ENCODE data around the gene PDE3B.

Gene PDE3B

DNA sequence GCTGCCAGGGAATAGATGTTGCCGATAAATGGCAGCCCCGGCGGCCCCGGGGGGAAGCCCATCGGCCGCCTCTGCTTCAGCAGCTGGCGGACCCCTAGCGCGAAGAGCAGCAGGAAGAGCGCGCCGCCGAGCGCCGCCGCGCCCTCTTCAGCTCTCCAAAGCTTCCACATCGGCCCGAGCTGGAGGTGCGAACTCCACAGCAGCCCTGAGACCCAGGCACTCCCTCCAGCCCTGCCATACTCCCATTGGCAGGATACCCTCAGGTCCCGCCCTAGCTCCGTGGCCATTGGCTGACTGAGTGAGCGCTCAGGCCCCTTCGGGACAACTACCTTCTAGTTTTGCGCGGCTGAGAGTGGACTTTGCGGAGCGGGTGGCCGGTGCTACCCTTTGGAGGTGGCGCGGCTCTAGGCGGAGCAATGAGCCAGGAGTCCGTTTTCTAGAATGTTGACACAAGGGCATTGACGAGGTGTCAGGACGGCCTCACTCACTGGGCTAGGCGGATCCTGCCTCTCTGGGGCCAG, 248.5 kb downstream of the PDE3B start, which contains the start of gene CYP2R1:
Gene CYP2R1, minus strand, starts transcription at position 196 of the 521 bp plus-strand sequence. Its CDS starts 26 bp downstream, at position 170.
- peak; percentile 97 to 98 for DNase-seq

DNA sequence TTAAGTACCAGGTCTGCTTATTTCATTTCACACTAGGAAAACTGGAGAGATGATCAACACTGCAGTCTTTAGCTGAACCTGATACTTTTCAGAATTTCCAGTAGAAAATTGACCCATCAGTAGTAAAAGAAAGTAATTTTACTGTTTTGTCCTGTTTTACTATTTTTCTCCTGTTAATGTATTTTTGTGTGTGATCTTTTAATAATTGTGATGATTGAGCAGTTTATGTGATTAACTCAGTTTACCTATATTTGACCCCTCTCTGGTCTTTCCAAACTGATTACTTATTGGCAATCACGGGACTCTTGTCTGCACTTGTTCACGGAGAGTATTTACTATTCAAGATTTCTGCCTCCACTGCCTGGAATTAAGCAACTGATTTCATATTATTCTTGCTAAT, 249.0 kb downstream of the PDE3B start:
- DNase-seq: no peak

DNA sequence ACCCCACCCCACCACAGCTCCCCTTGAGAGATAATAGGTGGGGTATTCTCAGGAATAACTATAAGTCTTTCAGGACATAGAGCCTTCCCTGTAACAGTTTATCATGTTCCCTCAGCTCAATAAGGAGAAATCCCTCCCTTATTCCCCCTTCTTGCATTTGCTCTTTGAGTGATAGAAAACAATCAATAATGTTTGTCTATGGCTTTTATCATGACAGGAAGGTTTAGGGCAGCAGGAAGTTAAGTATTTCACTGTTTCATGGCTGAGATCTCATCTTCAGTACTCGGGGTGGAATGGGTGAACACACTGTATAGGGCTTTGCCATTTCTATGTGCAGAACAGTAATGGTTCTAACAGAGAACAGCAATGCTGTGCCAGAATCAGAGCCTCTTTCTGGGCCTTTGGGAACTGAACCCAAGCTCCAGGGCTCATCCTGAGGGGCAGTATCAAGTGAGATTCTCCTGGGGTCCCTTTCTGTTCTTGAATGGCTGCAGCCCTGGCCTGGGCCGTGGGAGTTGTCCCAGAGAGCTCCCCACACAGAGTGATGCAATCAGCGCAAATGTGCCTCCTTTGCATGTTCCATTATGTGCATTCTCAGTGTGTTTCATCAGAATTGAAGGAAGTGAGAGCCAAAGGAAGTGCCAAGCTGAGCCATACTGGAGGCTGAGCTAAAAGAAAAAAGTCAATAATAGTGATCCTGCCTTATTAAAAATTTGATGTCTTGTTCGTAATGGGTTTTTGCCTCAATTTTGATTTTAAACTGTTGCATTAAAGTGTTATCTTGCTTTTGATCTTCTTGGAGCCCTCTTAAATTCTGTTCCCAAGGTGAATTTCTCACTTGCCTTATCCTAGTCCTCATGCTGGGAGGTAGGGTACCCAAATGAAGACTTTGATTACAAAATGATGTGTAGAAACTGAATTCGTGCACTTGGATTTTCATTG, 251.3 kb downstream of the PDE3B start:
- peak; percentile 75 to 78 for DNase-seq

DNA sequence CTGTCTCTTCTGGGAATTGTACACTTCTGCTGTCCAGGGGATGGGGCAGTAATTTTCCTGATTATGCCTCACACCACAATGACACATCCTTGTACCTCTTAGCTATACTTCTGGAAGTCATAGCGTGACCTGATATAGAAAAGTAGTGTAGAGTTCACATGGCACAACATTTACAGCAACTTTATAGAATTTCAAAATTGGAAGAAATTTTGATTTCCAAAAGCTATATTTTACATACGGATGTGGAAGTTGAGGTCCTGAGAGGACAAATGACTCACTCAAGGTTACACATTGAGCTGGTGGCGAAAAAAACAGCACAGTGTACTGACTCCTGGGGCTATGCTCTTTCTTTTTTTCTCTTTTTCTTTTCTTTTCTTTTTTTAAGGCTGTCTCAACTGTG, 254.8 kb downstream of the PDE3B start:
- no peak for DNase-seq

DNA sequence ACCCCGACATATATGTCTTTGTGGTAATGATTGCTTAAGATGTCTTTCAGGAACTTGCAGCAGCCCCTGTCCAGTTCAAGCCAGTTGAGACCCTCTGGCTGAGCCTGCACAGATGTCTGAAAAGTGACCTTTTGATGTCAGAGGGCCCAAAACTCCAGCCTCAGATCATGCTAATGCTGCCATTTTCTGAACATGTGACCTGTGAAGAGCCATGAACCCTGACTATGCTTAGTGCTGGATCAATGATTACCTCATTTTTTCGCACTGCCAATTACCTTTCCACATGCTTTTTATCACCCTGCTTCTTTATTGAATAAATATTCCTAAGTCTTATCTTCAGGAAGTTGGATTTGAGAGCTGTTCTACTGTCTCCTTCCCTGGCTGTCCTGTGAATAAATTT, 255.3 kb downstream of the PDE3B start:
- no peak for DNase-seq

DNA sequence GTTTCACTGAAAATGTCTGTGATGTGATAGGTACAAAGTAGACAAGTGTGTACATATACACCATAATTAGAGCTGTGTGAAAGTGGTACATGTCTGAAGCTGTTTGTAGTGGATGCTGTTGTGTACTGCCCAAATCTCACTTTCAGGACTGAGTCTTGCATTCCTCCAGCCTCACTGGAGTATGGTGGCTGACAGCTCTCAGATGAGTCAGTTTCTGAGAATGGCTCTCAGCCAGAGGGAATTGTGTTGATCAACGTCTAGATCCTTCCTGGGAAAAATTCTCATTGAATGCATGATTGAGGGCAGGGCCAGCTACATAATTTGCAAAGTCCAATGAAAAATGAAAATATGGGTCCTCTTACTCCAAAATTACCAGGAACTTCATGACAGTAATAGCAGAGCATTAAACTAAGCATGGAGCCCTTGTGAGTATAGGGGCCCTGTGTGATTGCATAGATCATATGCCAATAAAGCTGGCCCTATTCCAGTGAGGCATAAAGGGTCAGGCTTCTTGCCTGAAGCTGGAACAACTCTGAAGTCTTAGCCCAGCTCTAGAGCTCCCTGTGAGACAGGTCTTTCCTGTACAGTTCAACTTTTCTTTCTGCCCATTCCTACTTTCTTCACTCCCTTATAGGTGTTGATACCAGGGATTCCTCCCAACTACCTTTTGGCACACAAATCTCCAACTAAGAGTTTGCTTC, 259.2 kb downstream of the PDE3B start:
- no peak for DNase-seq

DNA sequence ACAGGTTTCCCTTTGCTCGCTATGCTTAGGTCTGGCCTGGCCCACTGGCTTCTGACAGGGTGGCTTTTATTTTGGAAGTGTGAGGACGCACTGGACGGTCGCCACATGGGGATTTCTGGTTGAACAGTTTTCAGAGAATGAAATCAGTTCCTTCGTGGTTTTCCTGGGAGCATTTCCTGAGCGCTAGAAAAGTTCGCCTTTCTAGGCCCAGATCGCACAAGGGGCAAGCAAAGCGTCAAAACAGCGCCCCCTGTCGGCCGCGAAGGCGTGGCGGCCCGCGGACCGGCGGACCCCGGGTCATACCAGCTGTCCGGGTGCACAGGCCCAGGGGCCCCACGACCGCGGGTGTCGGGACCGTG, 261.1 kb downstream of the PDE3B start:
- DNase-seq: peak; percentile 77 to 86

DNA sequence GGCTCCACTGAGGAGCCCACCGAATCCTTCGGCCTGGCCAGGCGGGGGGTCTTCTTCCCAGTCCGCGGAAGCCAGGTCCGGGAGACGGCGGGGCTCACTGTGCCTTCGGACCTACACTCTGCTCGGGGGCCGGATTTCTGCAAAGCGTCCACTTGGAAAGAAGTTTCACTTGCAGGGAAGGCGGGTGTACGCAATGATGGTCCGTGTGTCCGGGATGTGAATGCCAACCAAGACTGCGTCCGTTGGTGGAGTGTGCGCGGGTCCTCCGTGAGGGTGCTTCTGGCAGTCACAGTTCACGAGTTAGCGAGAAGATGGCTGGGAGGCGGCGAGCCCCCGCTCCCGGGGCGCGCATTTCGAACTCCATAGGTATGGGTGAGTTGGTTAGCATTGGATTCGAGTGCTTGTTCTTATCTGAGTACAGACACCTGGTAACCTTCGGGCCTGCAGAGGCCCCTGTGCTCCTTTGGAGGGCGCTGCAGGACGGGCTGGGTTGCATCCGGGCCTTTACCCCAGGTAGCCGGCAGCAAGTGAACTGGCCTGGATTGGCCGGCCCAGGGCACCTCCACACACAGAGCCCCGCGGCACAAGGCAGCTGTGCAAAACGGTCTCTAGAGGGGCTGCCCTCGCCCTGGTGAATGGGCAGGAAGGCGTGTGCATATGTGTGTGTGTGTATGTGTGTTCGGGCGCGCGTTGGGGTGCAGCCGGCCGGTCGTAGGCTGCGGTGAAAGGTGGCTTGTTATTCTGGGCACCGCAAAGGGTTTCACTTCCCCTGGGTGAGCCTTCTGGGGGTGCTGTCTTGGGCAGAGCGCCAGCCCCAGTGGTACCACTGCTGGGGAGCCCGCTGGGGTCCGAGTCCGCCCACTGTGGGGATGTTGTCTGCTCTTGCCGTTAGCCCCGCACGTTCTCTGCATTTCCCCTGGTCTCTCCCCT, 261.8 kb downstream of the PDE3B start:
- peak; percentile 64 to 70 for DNase-seq

DNA sequence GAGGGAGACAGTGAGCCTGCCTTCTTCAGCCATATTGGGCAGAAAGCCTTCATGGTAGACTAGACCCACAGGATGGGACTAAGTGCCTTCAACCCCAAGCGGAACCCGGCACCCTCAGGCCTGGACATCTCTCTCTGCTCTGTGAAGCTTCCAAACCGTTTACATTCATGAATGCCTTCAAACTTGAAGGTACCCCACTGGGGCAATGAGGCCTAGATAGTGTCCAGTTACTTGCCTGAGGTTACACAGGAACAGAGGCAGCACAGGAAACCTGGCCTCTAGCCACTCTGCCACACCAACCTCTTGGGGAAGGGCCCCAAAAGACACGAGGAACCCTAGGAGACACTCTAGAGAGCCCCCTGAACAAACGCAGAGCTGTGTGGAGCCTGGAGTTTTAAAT, 263.0 kb downstream of the PDE3B start:
- DNase-seq: no peak

DNA sequence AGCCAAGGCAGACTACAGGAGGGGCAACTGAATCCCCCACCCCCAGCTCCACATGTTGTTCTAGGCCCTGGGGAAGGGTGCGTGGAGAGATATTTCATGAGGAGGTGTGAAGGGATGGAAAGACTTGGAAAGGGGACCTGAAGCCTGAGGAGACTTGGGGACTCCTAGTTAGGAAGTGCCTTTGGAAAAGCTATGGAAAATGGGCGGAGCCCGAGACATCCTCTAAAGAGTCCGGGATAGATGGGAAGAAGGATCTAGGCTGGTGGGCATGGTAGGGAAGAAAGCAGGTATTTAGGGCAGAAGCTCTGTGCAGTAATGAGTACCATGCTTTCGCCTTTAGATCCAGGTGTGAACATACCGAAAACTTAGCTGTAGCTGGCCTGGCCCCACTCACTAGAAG, 263.4 kb downstream of the PDE3B start:
- DNase-seq: no peak

DNA sequence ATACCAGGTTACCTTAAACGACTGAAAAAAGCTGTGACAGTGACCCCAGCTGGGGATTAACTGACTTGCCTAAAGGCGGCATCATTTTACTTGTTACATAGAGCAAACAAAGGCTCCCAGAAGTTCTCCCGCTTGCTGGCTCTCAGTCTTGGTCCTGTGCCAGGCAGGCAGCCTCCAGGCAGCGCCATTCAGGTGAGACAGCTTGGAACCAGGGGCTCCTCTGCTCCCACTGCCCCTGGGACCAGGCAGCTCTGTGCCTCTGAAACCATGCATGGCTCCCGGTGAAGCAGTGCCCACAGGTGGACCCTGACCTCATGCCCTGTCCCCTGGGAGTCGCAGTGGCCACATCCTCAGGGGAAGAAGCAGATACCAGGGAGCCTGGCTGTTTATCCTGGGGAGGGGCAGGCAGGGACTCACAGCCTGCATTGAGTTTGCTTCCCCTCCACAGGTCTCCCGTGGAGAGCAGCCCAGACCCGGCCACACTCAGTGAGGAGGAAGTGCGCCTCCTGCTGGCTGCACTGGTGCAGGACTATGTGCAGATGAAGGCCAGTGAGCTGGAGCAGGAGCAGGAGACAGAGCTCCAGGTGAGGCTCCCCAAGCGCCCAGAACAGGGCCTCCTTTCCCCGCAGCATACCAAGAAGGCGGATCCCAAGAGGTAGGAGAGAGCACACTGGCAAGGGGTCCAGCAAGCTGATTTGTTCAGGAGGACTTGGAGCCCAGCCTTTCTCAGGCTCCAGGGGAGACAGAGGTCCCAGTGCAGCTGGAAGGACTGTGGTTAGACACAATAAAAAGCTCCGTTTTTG, 264.0 kb downstream of the PDE3B start:
- peak; percentile 29 to 43 for DNase-seq

DNA sequence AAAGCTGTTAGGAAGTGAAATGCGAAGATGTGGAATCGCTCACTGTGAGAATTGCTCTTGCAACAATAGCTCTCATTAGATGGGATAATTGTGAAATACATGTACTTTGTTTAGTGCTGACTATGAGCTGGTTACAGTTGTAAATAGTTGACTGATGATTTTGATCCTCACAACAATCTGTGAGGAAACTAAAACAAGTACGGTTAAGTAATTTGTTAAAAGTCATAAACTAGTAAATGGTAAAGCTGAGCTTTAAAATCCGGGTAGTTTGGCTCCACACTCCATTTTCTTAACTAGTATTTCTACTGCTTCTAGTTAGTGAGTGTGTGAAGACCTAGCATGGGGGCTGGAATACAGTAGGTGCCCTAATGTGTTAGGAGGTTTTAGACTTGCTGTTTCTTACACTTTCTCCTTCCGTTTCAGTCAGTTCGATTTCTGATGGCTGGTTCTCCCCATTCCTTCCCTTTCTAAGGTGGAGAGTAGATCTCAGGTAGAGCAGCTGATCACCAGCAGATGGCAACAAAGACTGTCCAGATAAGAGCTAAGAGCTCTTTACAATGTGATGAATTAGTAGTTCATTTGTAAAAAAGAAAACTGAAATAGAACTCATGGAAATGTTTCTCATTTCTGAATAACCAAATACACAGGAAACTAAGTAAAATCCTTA, 264.7 kb downstream of the PDE3B start:
- peak; percentile 70 to 78 for DNase-seq

DNA sequence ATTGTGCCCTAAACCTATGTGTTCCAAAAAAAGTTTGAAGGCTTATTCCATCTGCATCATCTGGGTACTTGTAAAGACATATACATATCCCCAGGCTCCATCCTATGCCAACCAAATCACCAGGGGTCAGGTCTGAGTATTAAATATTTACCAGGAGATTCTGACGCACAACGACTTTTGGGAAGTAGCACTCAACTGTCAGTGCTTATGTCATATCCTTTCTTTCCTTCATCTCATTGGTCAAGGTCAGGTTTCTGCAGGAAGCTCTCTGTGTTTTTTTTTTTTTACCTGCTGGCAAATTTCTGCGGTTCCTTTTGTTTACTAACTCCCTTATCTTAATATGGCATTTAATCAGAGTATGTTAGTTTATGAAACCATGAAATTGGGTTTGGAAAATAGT, 270.9 kb downstream of the PDE3B start:
- no peak for DNase-seq

DNA sequence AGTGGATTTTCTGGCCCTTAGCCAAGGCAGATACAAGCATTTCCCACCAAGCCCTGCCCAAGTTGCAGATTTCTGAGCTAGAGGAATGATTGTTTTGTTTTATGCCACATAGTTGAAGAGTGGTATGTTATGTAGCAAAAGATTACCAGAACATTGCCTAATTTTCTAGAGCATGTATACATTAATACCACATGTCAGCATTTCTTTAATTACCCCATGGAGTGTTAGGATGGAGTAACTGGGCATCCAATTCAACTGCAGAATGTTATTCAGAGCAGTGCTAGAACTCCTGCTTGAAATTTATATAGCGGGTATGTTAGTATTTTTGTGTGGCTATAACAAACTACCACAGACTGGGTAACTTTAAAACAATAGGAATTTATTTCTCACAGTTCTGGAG, 272.8 kb downstream of the PDE3B start:
- DNase-seq: no peak

Measured in Kasumi-1 (cell line).